ENCODE measurements around the gene CCDC102A. TPM values are rescaled to one million over a fixed set of nuclear protein-coding genes. Genes with fewer than 3 reads are reported as not detected.

Gene CCDC102A
- total RNA-seq, 4 donors from 2014 or later = 13.1 to 34.9 (median 18.9) TPM

DNA sequence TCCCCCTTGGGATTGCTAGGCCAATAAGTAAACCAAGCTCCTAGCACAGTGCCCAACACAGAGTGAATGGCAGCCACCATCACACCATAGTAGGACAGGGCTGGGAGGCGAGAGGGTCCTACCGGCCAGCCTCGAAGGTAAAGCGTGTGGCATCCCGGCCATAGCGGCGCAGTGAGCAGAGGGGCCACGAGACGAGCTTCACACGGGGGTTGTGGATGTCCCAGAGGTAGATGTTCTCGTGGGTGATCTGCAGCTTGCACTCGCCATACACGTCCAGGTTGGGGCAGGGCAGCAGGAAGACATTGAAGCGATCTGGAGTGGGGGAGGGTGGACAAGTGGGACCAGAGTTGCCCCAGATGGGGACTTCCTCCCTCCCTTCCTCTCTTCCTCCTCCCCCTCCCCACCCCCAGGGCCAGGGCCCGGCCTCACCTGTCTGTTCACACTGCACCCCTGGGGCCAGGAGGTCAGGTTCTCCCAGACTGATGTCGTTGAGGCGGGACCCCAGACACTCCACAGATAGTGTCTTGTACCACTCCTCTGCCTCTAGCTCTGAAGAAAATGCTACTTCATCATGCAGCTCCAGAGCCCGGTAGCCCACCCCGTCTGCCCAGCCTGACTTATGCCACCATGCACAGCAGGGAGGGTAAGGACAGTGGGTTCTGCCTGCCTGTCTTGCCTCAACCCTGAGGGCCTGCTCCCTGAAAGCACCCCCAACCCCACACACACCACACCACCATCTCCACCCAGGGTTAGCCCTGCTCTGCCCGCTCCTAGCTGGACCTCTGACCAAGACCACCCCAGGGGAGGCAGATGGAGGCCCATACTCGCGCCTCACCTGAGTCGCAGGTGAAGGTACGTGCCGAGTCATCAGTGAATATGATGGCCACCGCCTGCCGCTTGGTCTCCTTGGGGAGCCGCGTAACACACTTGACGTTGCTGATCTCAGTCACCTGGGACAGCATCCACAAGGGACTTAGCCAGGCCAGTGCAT is 61.4 kb downstream of the CCDC102A start:
- no peak for TF ChIP-seq POLR2A (IDR thresholded peaks at IDR 0.05)
- TF ChIP-seq, protein P1, sequence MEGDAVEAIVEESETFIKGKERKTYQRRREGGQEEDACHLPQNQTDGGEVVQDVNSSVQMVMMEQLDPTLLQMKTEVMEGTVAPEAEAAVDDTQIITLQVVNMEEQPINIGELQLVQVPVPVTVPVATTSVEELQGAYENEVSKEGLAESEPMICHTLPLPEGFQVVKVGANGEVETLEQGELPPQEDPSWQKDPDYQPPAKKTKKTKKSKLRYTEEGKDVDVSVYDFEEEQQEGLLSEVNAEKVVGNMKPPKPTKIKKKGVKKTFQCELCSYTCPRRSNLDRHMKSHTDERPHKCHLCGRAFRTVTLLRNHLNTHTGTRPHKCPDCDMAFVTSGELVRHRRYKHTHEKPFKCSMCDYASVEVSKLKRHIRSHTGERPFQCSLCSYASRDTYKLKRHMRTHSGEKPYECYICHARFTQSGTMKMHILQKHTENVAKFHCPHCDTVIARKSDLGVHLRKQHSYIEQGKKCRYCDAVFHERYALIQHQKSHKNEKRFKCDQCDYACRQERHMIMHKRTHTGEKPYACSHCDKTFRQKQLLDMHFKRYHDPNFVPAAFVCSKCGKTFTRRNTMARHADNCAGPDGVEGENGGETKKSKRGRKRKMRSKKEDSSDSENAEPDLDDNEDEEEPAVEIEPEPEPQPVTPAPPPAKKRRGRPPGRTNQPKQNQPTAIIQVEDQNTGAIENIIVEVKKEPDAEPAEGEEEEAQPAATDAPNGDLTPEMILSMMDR (IDR thresholded peaks at IDR 0.05) = no peak
- no peak for DNase-seq
- Histone ChIP-seq H3K27ac (no peak overlapping the region), H3K9me3 (no peaks in the 10 kb centered on the region), H3K4me3 (replicated peaks in 1 of 3) (no peak overlapping the region), H3K36me3 (peaks cover 26 to 32% of the 10 kb centered on the region in 2 donors), H3K27me3 (no peaks in the 10 kb centered on the region), H3K4me1 (peaks cover 0 to 42% of the 10 kb centered on the region in 2 donors)
- intact Hi-C loops (cut with DNase I) = no loop called here
- 81 to 88% methylated on average over 28 to 30 of the region's 30 CpGs for WGBS, 2 donors

GRCh38 chr16:57473906-57474305 is 62.5 kb downstream of the CCDC102A start:
- peaks cover 0 to 42% of the 10 kb centered on the region in 2 donors for H3K4me1 ChIP-seq

DNA sequence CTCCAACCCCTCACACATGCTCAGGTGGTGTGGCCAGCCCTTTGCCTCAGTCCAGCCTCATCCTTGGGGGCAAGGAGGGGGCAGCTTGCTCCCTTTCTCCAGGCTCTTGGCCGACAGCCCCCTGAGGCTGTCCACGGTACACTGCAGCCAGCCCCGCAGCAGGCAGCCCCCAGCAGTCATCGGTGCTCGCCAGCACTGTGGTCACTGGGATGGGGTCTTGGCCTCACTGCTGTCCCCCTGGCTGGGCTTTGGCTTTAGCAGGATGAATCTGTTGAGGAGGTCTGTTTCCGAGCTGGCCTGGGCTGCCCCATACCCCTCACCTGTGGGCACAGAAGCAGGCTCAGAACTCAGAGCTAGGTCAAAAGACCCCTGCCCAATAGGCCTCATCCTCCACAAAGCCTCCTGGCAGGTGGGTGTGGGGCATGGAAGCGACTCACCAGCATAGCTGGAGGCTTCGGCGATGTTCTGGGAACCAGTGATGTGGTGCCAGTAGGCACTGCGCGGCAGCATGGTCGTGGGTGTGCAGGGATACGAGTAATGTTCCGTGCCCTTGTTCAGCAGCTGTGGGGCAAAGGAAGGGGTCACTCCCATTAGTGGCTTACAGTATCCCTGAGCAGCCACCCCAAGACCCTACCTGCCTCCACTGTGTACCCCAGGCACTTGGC is 63.1 kb downstream of the CCDC102A start:
- H3K27me3 ChIP-seq = no peaks in the 10 kb centered on the region
- H3K9me3 ChIP-seq = no peaks in the 10 kb centered on the region
- peaks cover 0 to 38% of the 10 kb centered on the region in 2 donors for H3K4me1 ChIP-seq
- DNase-seq = no peak
- WGBS, 2 donors = 88 to 93% methylated on average over 11 to 14 of the region's 14 CpGs
- H3K27ac ChIP-seq = no peak overlapping the region
- peaks cover 42 to 49% of the 10 kb centered on the region in 2 donors for H3K36me3 ChIP-seq
- intact Hi-C loops (cut with DNase I) = no loop called here
- no peak for TF ChIP-seq POLR2A (IDR thresholded peaks at IDR 0.05)
- no peak overlapping the region for H3K4me3 ChIP-seq (replicated peaks in 1 of 3)

More at GRCh38 chr16:57473906-57474305, 62.5 kb downstream of the CCDC102A start:
- DNase-seq = no peak
- WGBS, 2 donors = 87 to 94% methylated on average over 8 of the region's 8 CpGs
- Histone ChIP-seq H3K27ac (no peak overlapping the region), H3K27me3 (no peaks in the 10 kb centered on the region), H3K36me3 (peaks cover 37 to 43% of the 10 kb centered on the region in 2 donors), H3K4me3 (replicated peaks in 1 of 3) (no peak overlapping the region), H3K9me3 (no peaks in the 10 kb centered on the region)
- intact Hi-C loops (cut with DNase I) = no loop called here
- TF ChIP-seq, protein P1 (IDR thresholded peaks at IDR 0.05) = no peak
- no peak for TF ChIP-seq POLR2A (IDR thresholded peaks at IDR 0.05)

- WGBS, 2 donors = 66 to 79% methylated on average over 3 to 4 of the region's 4 CpGs
- intact Hi-C loops (cut with DNase I) = no loop called here
- Histone ChIP-seq H3K27me3 (no peaks in the 10 kb centered on the region), H3K27ac (no peak overlapping the region), H3K36me3 (peaks cover 48 to 55% of the 10 kb centered on the region in 2 donors), H3K4me3 (replicated peaks in 1 of 3) (no peak overlapping the region), H3K4me1 (peaks cover 0 to 32% of the 10 kb centered on the region in 2 donors), H3K9me3 (no peaks in the 10 kb centered on the region)
- no peak for TF ChIP-seq POLR2A (IDR thresholded peaks at IDR 0.05)
- TF ChIP-seq, protein P1 (IDR thresholded peaks at IDR 0.05) = no peak
- DNase-seq = no peak
Observed at GRCh38 chr16:57472665-57473060, 63.7 kb downstream of the CCDC102A start.

DNA sequence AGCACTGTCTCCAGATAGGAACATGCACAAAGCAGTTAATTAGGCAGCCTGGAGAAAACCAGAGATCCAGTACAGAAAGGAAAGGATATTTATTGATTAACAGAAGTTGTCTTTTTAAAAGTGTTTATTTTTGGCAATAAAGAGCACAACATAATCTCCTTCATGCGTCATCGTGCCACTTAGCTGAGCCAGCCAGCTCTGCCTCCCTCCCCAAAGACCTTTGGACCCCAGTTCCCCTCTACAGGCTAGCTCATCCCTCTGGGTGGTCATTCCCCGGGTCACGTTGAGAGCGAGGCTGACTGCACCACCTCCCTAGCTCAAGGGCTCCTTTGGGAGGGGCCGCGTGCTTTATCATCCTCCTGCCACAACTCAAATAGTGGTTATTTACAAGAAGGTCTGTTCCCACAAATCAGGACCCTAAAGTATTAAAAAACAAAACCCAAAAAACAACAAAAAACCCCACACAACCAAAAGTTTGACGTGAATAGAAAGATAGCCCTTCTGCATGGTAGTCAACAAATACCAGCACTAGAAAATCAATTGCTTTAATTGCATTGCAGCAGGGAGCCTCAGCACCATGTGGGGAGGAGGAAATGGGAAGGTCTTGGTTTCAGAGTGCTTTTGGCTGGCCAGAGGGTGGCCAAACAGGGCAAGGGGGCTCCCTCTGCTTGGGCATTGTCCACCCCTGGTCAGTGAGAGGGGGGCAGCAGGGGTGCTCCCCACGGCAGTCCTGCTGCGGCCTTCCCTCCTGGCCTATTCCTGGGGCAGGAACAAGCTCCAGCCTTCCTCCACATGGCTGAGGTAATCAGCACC is 64.3 kb downstream of the CCDC102A start:
- Histone ChIP-seq H3K36me3 (peaks cover 53 to 57% of the 10 kb centered on the region in 2 donors), H3K9me3 (no peaks in the 10 kb centered on the region), H3K27me3 (no peaks in the 10 kb centered on the region), H3K4me1 (peaks cover 0 to 26% of the 10 kb centered on the region in 2 donors), H3K4me3 (replicated peaks in 1 of 3) (no peak overlapping the region), H3K27ac (no peak overlapping the region)
- intact Hi-C loops (cut with DNase I) = no loop called here
- 76 to 78% methylated on average over 10 of the region's 10 CpGs for WGBS, 2 donors
- TF ChIP-seq, protein P1 (IDR thresholded peaks at IDR 0.05) = no peak
- no peak for TF ChIP-seq POLR2A (IDR thresholded peaks at IDR 0.05)
- no peak for DNase-seq

Data from thyroid gland (tissue), 4 donors.